HG02852 (cell line): ENCODE results near the gene TLE1.
A peak's percentile ranks its signal among the peaks of the same experiment; 100 is the strongest.
"Not testable (repeated sequence)": the region's sequence is repeated elsewhere in the genome, so short reads cannot be mapped to it uniquely, and the experiment has no call there.

ENCODE experiments used
- ATAC-seq: cut with Tn5 transposase; IDR thresholded peaks from one replicate; pipeline ENCODE4 v1.9.1; 2021; ENCODE audit warnings: mild to moderate bottlenecking, moderate library complexity; ENCODE audit not compliant: unreplicated experiment

TLE1 gene

GRCh38 chr9:81622471-81623255 is 66.7 kb downstream of the TLE1 start:
- ATAC-seq: no peak

- ATAC-seq: no peak
Observed at GRCh38 chr9:81621785-81622259, 67.5 kb downstream of the TLE1 start.

- no peak for ATAC-seq
Observed at GRCh38 chr9:81621118-81621517, 68.2 kb downstream of the TLE1 start.

GRCh38 chr9:81620002-81620390 is 69.4 kb downstream of the TLE1 start:
- ATAC-seq: peak; percentile 79

DNA sequence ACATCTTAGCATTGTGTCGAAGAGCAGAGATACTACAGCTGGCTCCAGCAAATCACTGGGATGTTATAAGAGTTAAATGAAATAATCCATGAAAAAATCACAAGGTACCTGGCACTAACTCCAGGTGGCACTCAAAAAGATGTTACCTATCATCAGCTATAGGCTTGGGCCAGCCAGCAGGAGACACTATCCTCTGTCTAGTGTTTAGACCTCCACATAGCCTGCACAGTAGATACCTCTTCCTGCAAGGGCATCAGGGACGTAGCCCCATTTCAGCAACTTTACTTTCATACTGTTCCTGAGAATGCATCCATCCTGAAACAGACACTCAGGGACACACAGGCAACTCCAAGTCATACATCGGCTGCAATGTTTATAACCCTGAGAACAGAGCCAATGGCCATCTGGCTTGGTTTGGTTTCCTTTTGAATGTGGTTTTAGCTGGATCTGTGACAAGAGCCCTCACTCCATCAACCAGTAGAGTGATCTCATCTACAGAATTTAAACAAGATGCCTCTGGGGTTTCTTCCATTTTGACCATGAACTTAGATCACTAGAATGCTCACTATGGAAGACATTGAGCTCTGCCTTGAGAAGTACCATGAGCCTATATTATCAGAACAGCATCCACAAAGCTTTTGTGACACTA is 69.9 kb downstream of the TLE1 start:
- ATAC-seq: peak; percentile 64

GRCh38 chr9:81618923-81619322 is 70.4 kb downstream of the TLE1 start:
- ATAC-seq: no peak

GRCh38 chr9:81616141-81616540 is 73.2 kb downstream of the TLE1 start:
- ATAC-seq: no peak

DNA sequence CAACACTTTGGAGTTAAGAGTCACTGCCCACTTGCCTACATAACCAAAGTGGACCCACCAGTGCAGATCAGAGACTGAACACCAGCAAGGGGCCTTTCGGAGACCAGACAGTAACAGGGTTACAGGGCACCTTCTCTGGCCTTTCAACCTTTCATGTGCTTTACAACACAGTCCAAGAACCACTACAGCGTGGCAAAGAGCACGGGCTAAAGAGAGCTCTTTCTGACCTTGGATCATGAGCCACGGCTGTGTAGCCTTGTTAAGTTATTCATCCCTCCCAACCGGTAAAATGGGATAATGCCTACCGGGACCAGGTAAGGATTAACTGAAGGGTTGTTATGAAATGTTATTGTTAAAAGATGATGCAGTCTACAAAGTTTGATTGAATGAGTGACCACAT is 75.0 kb downstream of the TLE1 start:
- no peak for ATAC-seq

GRCh38 chr9:81613002-81613812 is 76.1 kb downstream of the TLE1 start:
- ATAC-seq: no peak

DNA sequence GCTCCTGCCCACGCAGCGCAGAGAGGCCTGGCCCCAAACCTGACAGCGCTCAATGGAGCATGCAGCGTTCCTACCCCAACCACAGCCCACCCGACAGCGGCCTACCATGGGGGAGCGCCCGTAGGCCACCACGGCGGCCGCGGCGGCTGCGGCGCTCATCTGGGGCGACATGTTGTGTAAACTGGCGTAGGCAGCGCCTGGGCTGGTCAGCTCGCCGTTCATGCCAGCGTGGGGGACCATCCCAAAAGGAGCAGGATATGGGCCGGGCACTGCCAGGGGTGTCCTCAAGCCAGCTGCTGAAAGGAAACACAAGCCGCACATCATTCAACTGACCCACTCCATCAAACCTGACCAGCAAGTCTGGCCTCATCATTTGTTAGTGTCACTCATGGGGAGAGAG is 77.7 kb downstream of the TLE1 start:
- ATAC-seq: no peak

DNA sequence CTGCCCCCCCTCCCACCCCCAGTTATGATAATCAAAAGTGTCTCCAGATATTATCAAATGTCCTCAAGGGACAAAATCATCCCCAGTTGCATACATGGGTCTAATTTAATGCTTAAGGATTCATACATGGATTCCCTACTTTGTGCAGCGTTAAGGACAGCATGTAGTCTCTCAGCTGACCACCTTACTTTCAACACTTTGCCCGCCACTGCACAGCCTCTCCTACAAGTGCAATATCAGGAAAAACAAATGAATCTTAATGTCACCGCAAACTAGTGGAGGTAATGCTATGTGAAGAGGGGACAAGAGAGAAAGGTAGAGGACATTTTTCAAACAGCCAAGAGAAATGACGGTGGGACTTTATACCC is 78.6 kb downstream of the TLE1 start:
- no peak for ATAC-seq

DNA sequence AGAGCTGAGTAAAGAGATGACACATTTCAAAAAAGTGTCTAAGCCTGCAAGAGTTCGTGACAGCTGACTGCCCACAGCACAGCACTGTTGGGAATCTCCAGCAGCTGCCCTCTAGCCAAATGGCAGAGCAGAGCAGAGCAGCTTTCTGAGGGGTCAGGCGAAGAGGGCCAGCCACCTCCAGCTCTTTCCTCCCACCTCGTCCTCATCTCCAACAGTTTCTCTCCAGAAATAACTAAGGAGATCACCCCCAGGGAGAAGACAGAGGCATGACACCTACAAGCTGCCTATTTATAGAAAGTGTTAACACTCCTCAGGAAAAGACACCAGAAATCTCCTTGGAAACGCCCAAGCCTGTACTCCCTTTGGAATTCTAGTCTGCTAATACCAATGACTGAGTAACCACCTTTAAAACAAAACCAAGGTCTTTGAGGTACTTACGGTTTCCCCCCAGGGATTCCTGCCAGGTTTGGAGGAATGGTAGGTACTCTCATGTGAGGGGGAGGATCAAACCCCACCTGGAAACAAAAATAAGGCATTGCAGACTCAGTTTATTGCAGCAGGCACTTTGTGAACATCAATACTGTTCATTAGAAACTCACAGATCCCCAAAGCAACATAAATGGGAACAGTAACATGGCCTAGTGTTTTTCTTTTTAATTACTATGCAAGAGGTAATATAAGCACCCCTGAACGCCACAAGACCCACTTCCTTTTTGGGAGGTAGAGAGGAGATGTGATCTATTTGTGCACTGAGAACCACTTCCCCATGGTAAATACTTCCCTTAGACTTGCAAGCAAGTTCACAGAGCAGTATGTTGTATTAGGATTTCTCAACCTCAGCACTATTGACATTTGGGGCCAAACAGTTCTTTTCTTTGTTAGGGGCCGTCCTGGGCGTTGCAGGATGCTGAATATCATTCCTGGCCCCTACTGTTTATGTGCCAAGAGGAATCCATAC is 79.3 kb downstream of the TLE1 start:
- ATAC-seq: peak; percentile 75

GRCh38 chr9:81608289-81608657 is 81.1 kb downstream of the TLE1 start:
- ATAC-seq: no peak

- no peak for ATAC-seq
Observed at GRCh38 chr9:81607593-81608288, 81.6 kb downstream of the TLE1 start.

DNA sequence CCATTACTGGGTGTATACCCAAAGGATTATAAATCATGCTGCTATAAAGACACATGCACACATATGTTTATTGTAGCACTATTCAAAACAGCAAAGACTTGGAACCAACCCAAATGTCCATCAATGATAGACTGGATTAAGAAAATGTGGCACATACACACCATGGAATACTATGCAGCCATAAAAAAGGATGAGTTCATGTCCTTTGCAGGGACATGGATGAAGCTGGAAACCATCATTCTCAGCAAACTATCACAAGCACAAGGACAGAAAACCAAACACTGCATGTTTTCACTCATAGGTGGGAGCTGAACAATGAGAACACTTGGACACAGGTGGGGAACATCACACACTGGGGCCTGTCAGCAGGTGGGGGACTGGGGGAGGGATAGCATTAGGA is 83.1 kb downstream of the TLE1 start:
- ATAC-seq: not testable (repeated sequence)

GRCh38 chr9:81605170-81605670 is 84.1 kb downstream of the TLE1 start:
- ATAC-seq: no peak

- ATAC-seq: no peak
Observed at GRCh38 chr9:81604306-81605169, 84.8 kb downstream of the TLE1 start.

- ATAC-seq: no peak
Observed at GRCh38 chr9:81602887-81603680, 86.3 kb downstream of the TLE1 start.
